HTR-8/SVneo (cell line): ENCODE results near the gene C6orf120.
"Not testable (repeated sequence)": the region's sequence is repeated elsewhere in the genome, so short reads cannot be mapped to it uniquely, and the experiment has no call there.

ENCODE experiments used
- DNase-seq: peaks from one replicate; pipeline ENCODE4 v3.0.0; 2011; ENCODE audit warnings: low spot score, mixed read lengths; ENCODE audit not compliant: insufficient read length
- FAIRE-seq: peaks from 2 replicates; lab custom pipeline; 2011; peaks lifted over from hg19 to GRCh38; lab: Jason Lieb, UNC

C6orf120 gene

GRCh38 chr6:169677096-169677495 is 24.8 kb upstream of the C6orf120 start:
- no peak for DNase-seq
- no peak for FAIRE-seq

- DNase-seq = no peak
- FAIRE-seq = no peak
These were observed 23.6 kb upstream of the C6orf120 start for GRCh38 chr6:169678342-169678741.

- DNase-seq (no peak), FAIRE-seq (no peak)
These were observed 17.9 kb upstream of the C6orf120 start for GRCh38 chr6:169684056-169684455.

GRCh38 chr6:169685860-169686259 is 16.1 kb upstream of the C6orf120 start:
- no peak for FAIRE-seq
- no peak for DNase-seq

- FAIRE-seq = no peak
These were observed 12.6 kb upstream of the C6orf120 start for GRCh38 chr6:169689287-169689686.

GRCh38 chr6:169691260-169691659 is 10.7 kb upstream of the C6orf120 start:
- FAIRE-seq = no peak
- DNase-seq = no peak

More at GRCh38 chr6:169689287-169689686, 12.6 kb upstream of the C6orf120 start:
- peak; percentile 15 for DNase-seq

GRCh38 chr6:169692516-169692915 is 9.4 kb upstream of the C6orf120 start:
- DNase-seq (no peak), FAIRE-seq (no peak)

- DNase-seq = no peak
- no peak for FAIRE-seq
These were observed 6.8 kb upstream of the C6orf120 start for GRCh38 chr6:169695131-169695530.

GRCh38 chr6:169697115-169697514 is 4.8 kb upstream of the C6orf120 start:
- DNase-seq, FAIRE-seq: not testable (repeated sequence)

GRCh38 chr6:169700296-169700695 is 1.6 kb upstream of the C6orf120 start:
- FAIRE-seq (no peak), DNase-seq (no peak)

GRCh38 chr6:169701311-169701953 is 494 bp upstream of the C6orf120 start:
- FAIRE-seq = no peak
- DNase-seq = no peak

GRCh38 chr6:169702840-169703246 is 917 bp downstream of the C6orf120 start:
- FAIRE-seq (no peak), DNase-seq (no peak)

GRCh38 chr6:169707772-169708171 is 5.8 kb downstream of the C6orf120 start:
- FAIRE-seq (no peak), DNase-seq (no peak)

- DNase-seq (no peak), FAIRE-seq (no peak)
These were observed 7.4 kb downstream of the C6orf120 start for GRCh38 chr6:169709293-169709692.

- no peak for DNase-seq
- FAIRE-seq = no peak
These were observed 8.1 kb downstream of the C6orf120 start for GRCh38 chr6:169710009-169710408.

- DNase-seq = no peak
- no peak for FAIRE-seq
These were observed 12.3 kb downstream of the C6orf120 start for GRCh38 chr6:169714178-169714577.

GRCh38 chr6:169714595-169714994 is 12.7 kb downstream of the C6orf120 start:
- FAIRE-seq = no peak
- no peak for DNase-seq

- DNase-seq = no peak
- no peak for FAIRE-seq
These were observed 17.2 kb downstream of the C6orf120 start for GRCh38 chr6:169719117-169719516.

- DNase-seq (no peak), FAIRE-seq (no peak)
These were observed 18.4 kb downstream of the C6orf120 start for GRCh38 chr6:169720207-169720855.

- DNase-seq (peak; percentile 36), FAIRE-seq (no peak)
These were observed 20.7 kb downstream of the C6orf120 start for GRCh38 chr6:169722362-169723199.
